ENCODE measurements around the gene ARGFX.
"Not testable (repeated sequence)": the region's sequence is repeated elsewhere in the genome, so short reads cannot be mapped to it uniquely, and the experiment has no call there.

The ARGFX gene

GRCh38 chr3:121599900-121600299 is 32.2 kb downstream of the ARGFX start:
- DNase-seq (ENCODE audit: low spot score): not testable (repeated sequence)

GRCh38 chr3:121601212-121601812 is 33.6 kb downstream of the ARGFX start:
- DNase-seq (ENCODE audit: low spot score): no peak

DNA sequence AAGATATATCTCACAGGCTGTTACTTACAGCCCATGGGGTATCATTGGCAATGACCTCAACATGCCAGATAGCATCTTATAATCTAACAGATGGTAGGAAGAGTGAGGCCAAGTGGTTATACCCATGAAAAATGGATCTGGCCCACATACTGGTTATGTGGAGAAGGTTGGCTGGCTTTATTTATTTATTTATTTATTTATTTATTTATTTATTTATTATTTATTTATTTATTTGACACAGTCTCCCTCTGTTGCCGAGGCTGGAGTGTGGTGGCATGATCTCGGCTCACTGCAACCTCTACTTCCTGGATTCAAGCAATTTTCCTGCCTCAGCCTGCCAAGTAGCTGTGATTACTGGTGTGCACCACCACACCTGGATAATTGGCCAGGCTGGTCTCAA is 37.0 kb downstream of the ARGFX start:
- no peak for DNase-seq (ENCODE audit: low spot score)

- no peak for DNase-seq (ENCODE audit: low spot score)
Observed at GRCh38 chr3:121606106-121606505, 38.4 kb downstream of the ARGFX start.

All from pons (tissue), 1 donor.